Left lung (tissue), 10 donors: ENCODE measurements around the gene WHRN. TPM values are rescaled to one million over a fixed set of nuclear protein-coding genes. Genes with fewer than 3 reads are reported as not detected.

Experiments
- ATAC-seq: fragments of 200-7000 bp; cut with Tn5 transposase; one replicate; pipeline ENCODE4 v1.9.1; 2020; ENCODE audit warnings: moderate library complexity
- DNase-seq, 4 donors: peaks; one replicate each; pipeline ENCODE4 v3.0.0-alpha.2; 2013 to 2020
- H3K27ac ChIP-seq, 2 donors: fragments of 200-600 bp; sonication (generic) in 1 of 2; one replicate each; pipeline versions ENCODE4 v1.5.0 to v1.8.0; 2020 to 2021
- H3K27me3 ChIP-seq, 2 donors: fragments of 200-600 bp; sonication (generic) in 1 of 2; one replicate each; pipeline versions ENCODE4 v1.5.0 to v1.8.0; 2020 to 2021
- H3K36me3 ChIP-seq, 2 donors: fragments of 200-600 bp; sonication (generic) in 1 of 2; one replicate each; pipeline versions ENCODE4 v1.5.0 to v1.8.0; 2020 to 2021
- H3K4me1 ChIP-seq, 2 donors: fragments of 200-600 bp; one replicate each; pipeline ENCODE4 v1.8.0; 2021
- H3K4me3 ChIP-seq, 2 donors: fragments of 200-600 bp; sonication (generic) in 1 of 2; one replicate each; pipeline versions ENCODE4 v1.5.0 to v1.8.0; 2020 to 2021; ENCODE audit warnings: mild to moderate bottlenecking in 1 of 2
- H3K9me3 ChIP-seq, 2 donors: fragments of 200-600 bp; sonication (generic) in 1 of 2; one replicate each; pipeline versions ENCODE4 v1.5.0 to v1.8.0; 2020 to 2021
- CTCF ChIP-seq, 2 donors: fragments of 200-600 bp; sonication (generic) in 1 of 2; IDR thresholded peaks; one replicate each; pipeline versions ENCODE4 v1.5.0 to v1.8.0; 2021; ENCODE audit warnings: antibody characterized with exemption in 2 of 2
- intact Hi-C, 2 donors: fragments of 100-400 bp; cut with DNase I; formaldehyde crosslinking; loops; one replicate each; pipeline versions ENCODE4 v1.11.2 to v1.14.2; 2022
- polyA plus RNA-seq, 6 donors: library from polyadenylated mRNA; unstranded; fragments of 120-200 nt; gene quantifications; one replicate each; pipeline ENCODE4 v1.2.1, GENCODE V29; 2013; ENCODE audit not compliant: insufficient read length in 6 of 6
- total RNA-seq, 2 donors: library from RNA; stranded (reverse); fragmentation: NEBNext Ultra II Directional; extraction: Animal tissue kit (Norgen Biotek cat#: 25700); gene quantifications; one replicate each; pipeline ENCODE4 v1.2.1, GENCODE V29; 2021
- donor health status: DM: no; HTN: yes; CAD: no.
- donor health status: DM: no; HTN: no; CAD: no.

The WHRN gene
- total and polyA plus RNA-seq, 8 donors = 5.1 to 17.3 (median 10.7) TPM

- intact Hi-C loops = no loop called here
- Histone ChIP-seq H3K27me3 (peaks cover 0 to 16% of the 10 kb centered on the region in 2 donors), H3K4me1 (no peaks in the 10 kb centered on the region), H3K9me3 (no peaks in the 10 kb centered on the region), H3K36me3 (no peaks in the 10 kb centered on the region), H3K27ac (no peak overlapping the region), H3K4me3 (no peak overlapping the region)
- DNase-seq (no peak), ATAC-seq (no peak)
- no peak for TF ChIP-seq CTCF (IDR thresholded peaks at IDR 0.05)
Measured at GRCh38 chr9:114497727-114498382, 7.4 kb downstream of the WHRN start.

GRCh38 chr9:114497236-114497635 is 8.0 kb downstream of the WHRN start:
- no peak overlapping the region for H3K27ac ChIP-seq
- H3K36me3 ChIP-seq = no peaks in the 10 kb centered on the region
- H3K4me1 ChIP-seq = no peaks in the 10 kb centered on the region
- intact Hi-C loops = no loop called here
- no peak for DNase-seq
- H3K9me3 ChIP-seq = no peaks in the 10 kb centered on the region
- H3K27me3 ChIP-seq = peaks cover 0 to 10% of the 10 kb centered on the region in 2 donors
- ATAC-seq = no peak
- no peak overlapping the region for H3K4me3 ChIP-seq
- TF ChIP-seq CTCF (IDR thresholded peaks at IDR 0.05) = no peak

GRCh38 chr9:114496011-114496410 is 9.3 kb downstream of the WHRN start:
- H3K27me3 ChIP-seq = peaks cover 0 to 4% of the 10 kb centered on the region in 2 donors
- H3K4me3 ChIP-seq = no peak overlapping the region
- no peaks in the 10 kb centered on the region for H3K4me1 ChIP-seq
- H3K36me3 ChIP-seq = no peaks in the 10 kb centered on the region
- no peaks in the 10 kb centered on the region for H3K9me3 ChIP-seq
- DNase-seq = no peak
- H3K27ac ChIP-seq = no peak overlapping the region
- no peak for ATAC-seq
- intact Hi-C loops = no loop called here
- TF ChIP-seq CTCF (IDR thresholded peaks at IDR 0.05) = no peak

GRCh38 chr9:114494776-114495569 is 10.3 kb downstream of the WHRN start:
- H3K9me3 ChIP-seq = no peaks in the 10 kb centered on the region
- no peaks in the 10 kb centered on the region for H3K4me1 ChIP-seq
- intact Hi-C loops = no loop called here
- H3K27me3 ChIP-seq = peaks cover 0 to 4% of the 10 kb centered on the region in 2 donors
- H3K27ac ChIP-seq = no peak overlapping the region
- no peak for TF ChIP-seq CTCF (IDR thresholded peaks at IDR 0.05)
- no peaks in the 10 kb centered on the region for H3K36me3 ChIP-seq
- ATAC-seq (peak; percentile 79), DNase-seq (peak in 1 of 4 donors; percentile 30)
- H3K4me3 ChIP-seq = no peak overlapping the region

GRCh38 chr9:114493521-114494184 is 11.6 kb downstream of the WHRN start:
- Histone ChIP-seq H3K36me3 (no peaks in the 10 kb centered on the region), H3K4me3 (no peak overlapping the region), H3K9me3 (no peaks in the 10 kb centered on the region), H3K27me3 (peaks cover 0 to 4% of the 10 kb centered on the region in 2 donors), H3K4me1 (no peaks in the 10 kb centered on the region), H3K27ac (no peak overlapping the region)
- ATAC-seq (no peak), DNase-seq (peak in 1 of 4 donors; percentile 51)
- intact Hi-C loops = no loop called here
- no peak for TF ChIP-seq CTCF (IDR thresholded peaks at IDR 0.05)
